Stimulated activated CD8-positive, alpha-beta memory T cell treated with anti-CD3 and anti-CD28 coated beads, Interleukin-7, amount 100 ng/mL, for 48 hours (primary cell): ENCODE measurements around the gene PPM1H.
"Not testable (repeated sequence)": the region's sequence is repeated elsewhere in the genome, so short reads cannot be mapped to it uniquely, and the experiment has no call there.

Experiments used
- DNase-seq, 2 donors: peaks; one replicate each; pipeline ENCODE4 v3.0.0-alpha.2; 2020; ENCODE audit warnings: low read depth in 1 of 2; ENCODE audit errors: extremely low read depth in 1 of 2

The PPM1H gene

GRCh38 chr12:62739266-62740015 lies 195.5 kb downstream of the PPM1H start:
- no peak for DNase-seq

- DNase-seq = no peak
Observed at GRCh38 chr12:62738616-62739015, 196.3 kb downstream of the PPM1H start.

DNA sequence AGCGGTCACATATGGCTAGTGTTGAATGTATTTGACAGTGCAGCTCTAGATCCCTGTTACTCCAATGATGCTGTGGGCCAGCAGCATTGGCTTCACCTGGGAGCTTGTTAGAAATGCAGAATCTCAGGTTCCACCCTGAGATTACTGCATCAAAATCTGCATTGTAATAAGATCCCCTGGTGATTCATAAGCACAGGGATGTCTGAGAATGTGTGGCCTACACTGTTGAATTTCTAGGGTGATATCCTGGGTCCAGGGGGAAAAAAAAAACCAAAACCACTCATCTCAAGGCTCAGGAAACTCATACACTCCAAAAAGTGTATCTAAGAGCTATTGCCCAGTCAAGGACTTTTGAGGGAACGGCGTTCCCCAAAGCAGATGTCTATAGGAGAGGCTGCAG lies 196.8 kb downstream of the PPM1H start:
- no peak for DNase-seq

GRCh38 chr12:62737615-62738014 lies 197.3 kb downstream of the PPM1H start:
- no peak for DNase-seq

GRCh38 chr12:62737188-62737587 lies 197.8 kb downstream of the PPM1H start:
- DNase-seq = no peak

DNA sequence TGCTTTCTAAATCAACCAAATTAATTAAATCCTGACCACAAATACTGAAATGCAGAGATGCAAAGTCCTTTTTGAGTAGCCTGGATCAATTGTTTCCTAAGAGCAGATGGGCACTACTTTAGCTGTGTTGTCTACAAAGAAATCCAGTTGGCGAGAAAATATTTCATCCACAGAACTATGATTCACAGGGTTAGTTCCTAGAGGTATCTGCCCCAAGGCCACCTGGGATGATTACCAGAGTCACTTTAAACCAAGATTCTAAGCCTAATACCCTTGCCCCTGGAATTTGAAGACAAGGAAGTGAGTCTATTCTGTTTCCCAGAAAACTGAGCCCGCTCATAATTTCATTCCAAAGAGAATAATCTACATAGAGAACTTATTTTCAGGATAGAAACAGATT lies 198.4 kb downstream of the PPM1H start:
- DNase-seq = no peak

GRCh38 chr12:62732861-62733427 lies 202.0 kb downstream of the PPM1H start:
- DNase-seq = no peak

DNA sequence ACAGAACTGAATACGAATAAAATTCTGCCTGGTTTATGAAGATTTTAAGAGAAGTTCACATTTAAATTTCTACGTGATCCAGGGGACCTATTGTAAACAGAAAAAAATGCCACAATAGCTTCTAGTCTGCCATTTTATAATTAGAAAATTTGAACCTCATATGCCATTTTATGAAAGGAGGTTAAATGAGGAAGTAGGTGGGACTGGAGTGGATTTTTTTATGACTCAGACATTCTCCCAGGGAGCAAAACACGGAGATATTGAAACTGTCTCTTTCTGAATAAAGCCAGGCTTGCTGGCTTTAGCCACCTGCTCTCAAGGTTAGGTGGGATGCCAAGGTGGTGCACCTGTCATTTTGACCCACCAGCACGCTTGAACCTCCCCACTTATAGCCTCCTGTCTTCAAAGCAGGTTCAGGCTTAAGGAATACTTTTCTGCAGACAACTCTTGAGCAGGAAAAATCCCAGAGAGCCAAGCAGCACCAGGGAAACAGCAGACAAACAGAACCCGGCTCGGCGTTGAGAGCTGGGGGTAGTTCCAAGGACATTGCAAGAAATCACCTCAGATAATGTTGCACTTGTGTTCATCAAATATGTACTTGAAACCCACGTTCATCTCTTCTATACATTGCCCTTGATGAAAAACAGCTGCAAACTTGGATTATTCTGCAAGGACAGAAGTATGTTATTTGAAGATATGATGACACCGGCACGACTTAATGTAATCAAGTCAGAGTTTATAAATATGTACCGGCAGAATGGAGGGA lies 203.7 kb downstream of the PPM1H start:
- no peak for DNase-seq

GRCh38 chr12:62730649-62731048 lies 204.3 kb downstream of the PPM1H start:
- no peak for DNase-seq

DNA sequence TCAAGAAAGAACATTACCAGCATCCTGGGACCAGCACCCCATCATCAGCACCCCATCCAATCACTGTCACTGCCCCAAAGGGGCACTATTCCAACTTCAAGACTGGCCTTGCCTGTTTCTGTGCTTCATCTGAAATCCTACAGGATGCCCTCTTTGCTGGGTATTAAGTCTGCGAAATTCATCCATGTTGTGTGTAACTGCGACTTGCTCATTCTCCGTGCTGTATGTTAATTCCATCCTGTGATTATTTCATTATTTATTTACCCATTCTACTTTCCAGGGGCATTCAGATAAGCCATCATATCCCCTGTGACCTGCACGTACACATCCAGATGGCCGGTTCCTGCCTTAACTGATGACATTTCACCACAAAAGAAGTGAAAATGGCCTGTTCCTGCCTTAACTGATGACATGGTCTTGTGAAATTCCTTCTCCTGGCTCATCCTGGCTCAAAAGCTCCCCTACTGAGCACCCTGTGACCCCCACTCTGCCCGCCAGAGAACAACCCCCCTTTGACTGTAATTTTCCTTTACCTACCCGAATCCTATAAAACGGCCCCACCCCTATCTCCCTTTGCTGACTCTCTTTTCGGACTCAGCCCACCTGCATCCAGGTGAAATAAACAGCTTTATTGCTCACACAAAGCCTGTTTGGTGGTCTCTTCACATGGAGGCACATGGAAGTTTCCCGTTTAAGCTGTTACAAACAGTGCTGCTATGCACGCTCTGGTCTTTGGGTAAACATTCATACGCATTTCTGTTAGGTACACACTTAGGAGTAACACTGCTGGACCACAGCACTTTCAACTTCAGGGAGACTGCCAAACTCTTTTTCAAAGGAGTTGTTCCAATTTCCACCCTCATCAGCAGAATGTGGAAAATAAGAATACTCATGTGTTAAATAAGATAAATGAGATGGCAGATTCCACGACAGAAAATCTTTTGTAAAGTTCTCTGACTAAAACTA lies 205.1 kb downstream of the PPM1H start:
- not testable (repeated sequence) for DNase-seq

DNA sequence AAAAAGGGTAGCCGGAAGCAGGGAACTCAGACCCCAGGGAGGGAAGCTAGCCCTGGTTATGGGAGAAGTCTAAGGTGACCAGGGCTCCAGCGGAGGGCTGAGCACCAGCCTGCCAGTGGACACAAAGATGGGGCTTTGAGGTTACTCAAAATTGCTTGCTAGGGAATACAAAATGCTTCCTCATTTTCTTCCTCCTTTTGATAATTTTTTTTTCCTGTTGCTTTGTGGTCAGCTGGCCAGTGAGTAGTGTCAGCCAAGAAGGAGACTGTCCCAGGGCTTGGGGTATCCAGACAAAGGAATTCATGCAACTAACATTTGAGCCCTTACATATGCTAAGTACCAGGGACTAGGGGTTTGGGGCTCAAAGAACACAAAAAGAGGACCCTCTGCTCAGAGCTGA lies 206.2 kb downstream of the PPM1H start:
- no peak for DNase-seq

DNA sequence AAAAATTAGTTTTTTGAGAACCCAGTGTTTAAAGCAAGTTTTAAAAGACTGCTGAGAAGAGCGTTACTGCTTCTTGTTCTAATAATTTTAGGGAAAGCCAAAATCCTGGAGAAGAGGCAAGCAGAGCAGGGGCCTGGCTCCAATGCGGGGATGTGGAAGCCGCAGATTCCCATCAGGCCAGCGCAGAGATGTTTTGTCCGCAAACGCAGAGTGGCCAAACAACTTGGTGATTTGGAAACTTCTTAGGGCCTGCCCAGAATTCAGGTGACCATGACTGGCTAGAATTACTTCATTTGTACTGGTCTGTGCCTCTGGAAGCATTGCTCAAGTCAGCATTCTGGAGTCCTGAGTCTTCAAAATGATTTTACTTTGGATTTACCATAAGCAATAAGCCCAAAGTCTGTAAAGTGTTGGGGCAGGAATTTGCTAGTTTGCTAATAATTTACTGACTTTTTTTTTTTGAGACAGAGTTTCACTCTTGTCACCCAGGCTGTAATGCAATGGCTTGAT lies 208.4 kb downstream of the PPM1H start:
- DNase-seq = no peak

DNA sequence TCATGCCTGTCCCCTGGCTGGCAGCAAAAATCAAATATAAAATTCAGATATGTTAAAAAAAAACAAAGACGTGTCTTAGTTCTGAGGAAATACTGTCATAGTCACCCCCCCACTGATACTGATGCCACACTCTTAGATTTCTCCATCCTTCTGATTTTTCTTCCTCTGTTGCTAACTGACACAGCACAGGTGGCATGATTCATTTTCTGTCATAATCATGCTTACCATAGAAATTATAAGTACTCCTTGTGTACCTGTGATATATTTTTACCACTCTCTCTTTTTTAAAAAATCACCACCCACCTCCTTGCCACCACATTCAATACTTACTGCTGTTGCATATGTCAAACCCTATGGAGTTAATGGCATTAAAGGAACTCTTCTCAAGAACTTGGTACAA lies 209.2 kb downstream of the PPM1H start:
- DNase-seq = no peak

DNA sequence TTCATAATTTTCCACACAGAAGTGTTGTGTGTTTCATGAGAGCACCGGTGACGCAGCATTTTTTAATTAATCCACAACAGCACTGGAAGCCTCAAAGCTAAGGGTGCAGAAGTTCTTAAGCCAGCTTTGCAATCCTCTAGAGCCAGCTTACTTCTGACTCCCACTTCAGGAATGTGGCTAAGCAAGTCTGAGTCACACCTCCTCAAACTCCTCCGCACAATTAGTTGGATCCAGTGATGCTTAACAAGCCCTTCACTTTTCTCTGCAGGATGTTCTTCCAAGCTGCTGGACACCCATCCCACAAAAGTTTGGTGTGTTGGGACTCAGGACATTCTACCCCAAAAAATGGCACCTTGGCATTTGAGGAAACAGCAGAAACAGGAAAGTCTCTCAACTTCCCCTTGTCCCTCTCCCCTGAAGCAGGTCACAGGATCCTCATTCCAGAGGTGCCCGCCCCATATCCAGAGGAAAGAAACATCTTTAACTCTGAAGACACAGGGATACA lies 210.0 kb downstream of the PPM1H start:
- DNase-seq = no peak

DNA sequence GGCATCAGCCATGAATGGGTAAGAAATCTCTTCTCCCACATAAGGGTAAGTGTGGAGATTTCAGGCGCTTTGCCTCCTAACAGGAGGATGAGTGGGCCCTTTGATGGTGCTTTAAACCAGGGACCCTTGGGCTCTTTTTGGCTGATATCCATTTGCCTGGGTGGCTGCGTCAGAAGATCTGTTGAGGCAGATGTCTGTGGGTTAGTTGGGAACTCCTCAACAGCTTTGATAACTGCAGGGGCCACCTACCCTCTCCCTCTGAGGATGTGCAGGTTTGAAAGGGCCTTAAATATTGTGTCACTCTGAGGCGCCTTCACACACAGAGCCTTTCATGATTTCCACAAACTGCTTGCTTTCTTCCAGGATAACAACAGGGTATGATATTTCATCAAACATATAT lies 210.7 kb downstream of the PPM1H start:
- no peak for DNase-seq

DNA sequence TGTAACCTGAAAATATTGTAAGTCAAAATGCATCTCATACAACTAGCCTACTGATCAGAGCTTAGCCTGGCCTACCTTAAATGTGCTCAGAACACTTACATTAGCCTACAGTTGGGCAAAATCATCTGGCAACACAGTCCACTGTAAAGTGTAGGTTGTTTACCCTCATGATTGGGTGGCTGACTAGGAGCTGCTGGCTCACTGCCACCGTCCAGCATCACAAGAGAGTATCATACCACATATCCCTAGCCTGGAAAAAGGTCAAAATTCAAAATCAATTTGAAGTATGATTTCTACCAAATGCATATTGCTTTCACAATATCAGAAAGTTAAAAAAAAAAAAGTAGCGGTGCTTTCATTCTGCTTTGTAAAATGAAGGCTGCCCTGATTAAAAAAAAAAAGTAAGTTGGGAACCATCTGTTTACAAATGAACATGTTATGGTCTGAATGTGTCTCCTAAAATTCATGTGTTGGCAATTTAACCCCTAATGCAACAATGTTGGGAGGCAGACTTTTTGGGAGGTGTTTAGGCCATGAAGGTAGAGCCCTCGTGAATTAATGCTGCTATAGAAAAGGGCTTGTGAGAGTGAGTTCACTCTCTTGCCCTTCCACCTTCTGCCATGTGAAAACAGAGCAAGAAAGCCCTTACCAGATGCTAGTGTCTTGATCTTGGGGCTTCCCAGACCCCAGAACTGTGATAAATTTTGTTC lies 211.8 kb downstream of the PPM1H start:
- DNase-seq = no peak

GRCh38 chr12:62720661-62721330 lies 214.2 kb downstream of the PPM1H start:
- DNase-seq = no peak

DNA sequence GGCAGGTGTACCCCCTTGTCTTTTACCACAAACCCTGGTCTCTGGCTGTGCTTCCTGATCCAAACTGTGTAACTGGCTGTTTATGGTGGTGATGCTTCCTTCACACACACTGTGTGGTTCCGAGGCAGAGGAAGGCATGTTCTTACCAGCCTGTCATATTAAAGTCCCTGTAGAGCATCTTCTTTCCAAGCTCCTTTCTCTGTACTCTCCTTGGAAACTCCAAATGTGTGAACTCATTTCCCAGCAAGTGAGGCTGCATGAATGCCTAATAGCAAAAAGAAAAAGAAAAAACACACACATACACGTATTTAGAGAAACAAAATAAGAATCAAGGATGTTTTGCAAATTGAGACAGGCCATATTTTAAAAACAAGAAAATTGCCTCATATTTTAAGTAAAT lies 214.9 kb downstream of the PPM1H start:
- no peak for DNase-seq

- DNase-seq = no peak
Observed at GRCh38 chr12:62718762-62719426, 216.1 kb downstream of the PPM1H start.
